Liver (tissue), 9 donors: ENCODE results near the gene POU2F2. TPM values are rescaled to one million over a fixed set of nuclear protein-coding genes. Genes with fewer than 3 reads are reported as not detected.

Experiments used
- DNase-seq: peaks from one replicate; pipeline ENCODE4 v3.0.0-alpha.2; 2017; ENCODE audit warnings: low spot score
- H3K27ac ChIP-seq, 2 donors: one replicate each; pipeline ENCODE4 v1.7.0; 2013; ENCODE audit warnings: inconsistent platforms in 2 of 2, low read length in 2 of 2, control low read depth in 1 of 2, low read depth in 1 of 2, mild to moderate bottlenecking in 1 of 2
- H3K27me3 ChIP-seq, 4 donors: one replicate each; pipeline versions ENCODE4 v1.6.1 to v1.7.0; 2013; ENCODE audit warnings: low read length in 3 of 4, inconsistent platforms in 1 of 4, mild to moderate bottlenecking in 1 of 4, moderate library complexity in 1 of 4; ENCODE audit not compliant: control insufficient read depth in 4 of 4, insufficient read depth in 4 of 4
- H3K36me3 ChIP-seq, 4 donors: one replicate each; pipeline versions ENCODE4 v1.6.1 to v1.7.0; 2013; ENCODE audit warnings: low read length in 3 of 4, mild to moderate bottlenecking in 3 of 4, low read depth in 1 of 4, moderate library complexity in 1 of 4; ENCODE audit not compliant: control insufficient read depth in 4 of 4, insufficient read depth in 3 of 4
- H3K4me1 ChIP-seq, 4 donors: one replicate each; pipeline versions ENCODE4 v1.6.1 to v1.7.0; 2013; ENCODE audit warnings: low read length in 3 of 4, mild to moderate bottlenecking in 3 of 4, moderate library complexity in 1 of 4; ENCODE audit not compliant: control insufficient read depth in 4 of 4, insufficient read depth in 4 of 4
- H3K4me3 ChIP-seq, 3 donors: one replicate each; pipeline versions ENCODE4 v1.6.1 to v1.7.0; 2013; ENCODE audit warnings: low read length in 3 of 3, control low read depth in 1 of 3, low read depth in 1 of 3, mild to moderate bottlenecking in 1 of 3
- H3K9ac ChIP-seq, 2 donors: one replicate each; pipeline ENCODE4 v1.7.0; 2013; ENCODE audit warnings: low read length in 2 of 2, mild to moderate bottlenecking in 2 of 2, moderate library complexity in 2 of 2, control low read depth in 1 of 2, low read depth in 1 of 2
- H3K9me3 ChIP-seq, 4 donors: one replicate each; pipeline versions ENCODE4 v1.6.1 to v1.7.0; 2013; ENCODE audit warnings: low read length in 3 of 4; ENCODE audit not compliant: control insufficient read depth in 4 of 4
- EGR1 ChIP-seq, 2 donors: IDR thresholded peaks; 2 replicates each; pipeline ENCODE4 v1.6.1; 2016 to 2018; ENCODE audit warnings: antibody characterized with exemption in 2 of 2, low read depth in 2 of 2
- FOXA1 ChIP-seq: IDR thresholded peaks from 2 replicates; pipeline ENCODE4 v1.6.1; 2016; ENCODE audit warnings: antibody characterized with exemption
- FOXA2 ChIP-seq: IDR thresholded peaks from 2 replicates; pipeline ENCODE4 v1.6.1; 2016; ENCODE audit warnings: antibody characterized with exemption
- GABPA ChIP-seq, 2 donors: IDR thresholded peaks in 1 of 2; conservative IDR thresholded peaks in 1 of 2; 2 replicates each; pipeline ENCODE4 v1.6.1; 2016; ENCODE audit warnings: antibody characterized with exemption in 2 of 2, mild to moderate bottlenecking in 1 of 2, moderate library complexity in 1 of 2
- HNF4A ChIP-seq, 2 donors: conservative IDR thresholded peaks; 2 replicates each; pipeline ENCODE4 v1.6.1; 2016; ENCODE audit warnings: antibody characterized with exemption in 2 of 2, mild to moderate bottlenecking in 2 of 2
- HNF4G ChIP-seq: IDR thresholded peaks from 2 replicates; pipeline ENCODE4 v1.6.1; 2016; ENCODE audit warnings: antibody characterized with exemption
- JUND ChIP-seq, 2 donors: IDR thresholded peaks; 2 replicates each; pipeline ENCODE4 v1.6.1; 2016; ENCODE audit warnings: antibody characterized with exemption in 2 of 2
- NR2F2 ChIP-seq: IDR thresholded peaks from 2 replicates; pipeline ENCODE4 v1.6.1; 2016; ENCODE audit warnings: antibody characterized with exemption
- RAD21 ChIP-seq, 2 donors: IDR thresholded peaks; 2 replicates each; pipeline ENCODE4 v1.6.1; 2016; ENCODE audit warnings: antibody characterized with exemption in 2 of 2, mild to moderate bottlenecking in 2 of 2
- RXRA ChIP-seq, 2 donors: IDR thresholded peaks; 2 replicates each; pipeline ENCODE4 v1.6.1; 2017 to 2018; ENCODE audit warnings: antibody characterized with exemption in 2 of 2, mild to moderate bottlenecking in 1 of 2
- SP1 ChIP-seq: IDR thresholded peaks from 2 replicates; pipeline ENCODE4 v1.6.1; 2018; ENCODE audit warnings: antibody characterized with exemption, mild to moderate bottlenecking
- TAF1 ChIP-seq: conservative IDR thresholded peaks from 2 replicates; pipeline ENCODE4 v1.6.1; 2016; ENCODE audit warnings: antibody characterized with exemption, mild to moderate bottlenecking
- YY1 ChIP-seq: IDR thresholded peaks from 2 replicates; pipeline ENCODE4 v1.6.1; 2016; ENCODE audit warnings: antibody characterized with exemption, mild to moderate bottlenecking
- WGBS: extraction: QIAGEN DNeasy Blood & Tissue Kit; methylation state at CpG from one replicate; pipeline ENCODE4 v1.1.7; 2013; 5-methylcytosine and 5-hydroxymethylcytosine counted together
- polyA plus RNA-seq, 2 donors: library from polyadenylated mRNA; stranded (reverse) in 1 of 2; unstranded in 1 of 2; fragments of 200-250 nt in 1 of 2; fragments of >200 nt in 1 of 2; fragmentation: Nextera tagmentation in 1 of 2; extraction: Ambion mirVana in 1 of 2; gene quantifications; one replicate each; pipeline versions ENCODE4 v1.2.1 to v1.2.3, GENCODE V29; 2013 to 2015
- total RNA-seq, 2 donors: library from RNA; depleted of rRNA; stranded (reverse); fragments of >200 nt; gene quantifications; one replicate each; pipeline ENCODE4 v1.2.3, GENCODE V29; 2014
- TF ChIP-seq, protein P1 (sequence below): IDR thresholded peaks from 2 replicates; pipeline ENCODE4 v1.6.1; 2016; ENCODE audit warnings: antibody characterized with exemption
- TF ChIP-seq, protein P2 (sequence below): IDR thresholded peaks from 2 replicates; pipeline ENCODE4 v1.6.1; 2016; ENCODE audit warnings: antibody characterized with exemption
- TF ChIP-seq, protein P3 (sequence below): IDR thresholded peaks from 2 replicates; pipeline ENCODE4 v1.6.1; 2016; ENCODE audit warnings: antibody characterized with exemption
- TF ChIP-seq, protein P4 (sequence below): IDR thresholded peaks from 2 replicates; pipeline ENCODE4 v1.6.1; 2016; ENCODE audit warnings: antibody characterized with exemption, mild to moderate bottlenecking
- TF ChIP-seq, protein P5 (sequence below): fragments of 150-350 bp; IDR thresholded peaks from 2 replicates; pipeline ENCODE4 v1.5.1; 2017; ENCODE audit warnings: improper control_type of control experiment, low read depth, low read length; ENCODE audit not compliant: missing input control
- donor health status: healthy.
- donor health status: healthy.
- donor health status: healthy.
- donor health status: healthy.
- donor health status: healthy.

Gene POU2F2
- total and polyA plus RNA-seq, 4 donors: 0.75 to 1.2 (median 0.97) TPM

DNA sequence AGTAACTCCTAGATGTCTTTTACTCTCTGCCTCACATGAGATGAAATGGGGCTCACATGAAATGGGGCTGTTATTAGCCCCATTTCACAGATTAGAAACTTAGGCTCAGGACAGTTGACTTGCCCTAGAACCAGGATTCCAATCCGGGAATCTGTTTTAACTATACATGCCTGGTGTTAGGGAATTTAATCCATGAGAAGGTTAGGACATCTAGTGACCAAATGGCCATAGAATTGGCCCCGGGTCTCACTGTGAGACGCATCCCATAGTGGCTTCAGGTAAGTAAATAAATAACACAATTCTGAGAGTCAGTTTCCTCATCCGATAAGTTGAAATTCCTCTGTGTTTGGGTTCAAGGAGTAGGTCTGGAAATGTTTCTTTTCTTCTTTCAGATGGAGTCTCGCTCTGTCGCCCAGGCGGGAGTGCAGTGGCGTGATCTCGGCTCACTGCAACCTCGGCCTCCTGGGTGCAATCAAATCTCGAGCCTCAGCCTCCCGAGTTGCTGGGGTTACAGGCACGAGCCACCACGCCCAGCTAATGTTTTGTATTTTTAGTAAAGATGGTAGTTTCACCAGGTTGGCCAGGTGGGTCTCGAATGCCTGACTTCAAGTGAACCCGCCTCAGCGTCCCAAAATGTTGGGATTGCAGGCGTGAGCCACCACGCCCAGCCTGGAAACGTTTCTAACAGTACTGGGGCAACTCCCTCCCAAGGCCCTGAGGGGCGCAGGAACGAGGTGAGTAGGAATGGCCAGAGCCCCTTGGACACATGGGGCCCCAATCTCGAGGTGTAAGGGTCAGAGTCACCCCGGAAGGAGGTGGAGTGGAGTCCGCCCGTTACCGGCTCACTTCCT is 57.5 kb downstream of the POU2F2 start:
- 72% methylated on average over 27 of the region's 27 CpGs for whole genome bisulfite sequencing
- DNase-seq: peak; percentile 58
- peak overlapping the region; percentile 93 to 98 for H3K9ac ChIP-seq
- peak overlapping the region; percentile 54 to 94 (median 77) for H3K4me3 ChIP-seq
- no peaks in the 10 kb centered on the region for H3K9me3 ChIP-seq
- H3K36me3 ChIP-seq: peaks cover 5 to 14% (median 11%) of the 10 kb centered on the region in 4 donors
- H3K27me3 ChIP-seq: no peaks in the 10 kb centered on the region
- H3K27ac ChIP-seq: peak overlapping the region; percentile 97 to 98
- TF ChIP-seq YY1 (no peak), FOXA1 (no peak), EGR1 (IDR thresholded peaks at IDR 0.05; ENCODE audit: low read depth in 2 of 2) (no peak), GABPA (IDR thresholded peaks at IDR 0.05 in 1 of 2, conservative IDR thresholded peaks at IDR 0.05 in 1 of 2) (no peak), RAD21 (IDR thresholded peaks at IDR 0.05) (no peak), TAF1 (no peak), HNF4A (conservative IDR thresholded peaks at IDR 0.05) (no peak), FOXA2 (no peak), JUND (IDR thresholded peaks at IDR 0.05) (no peak), NR2F2 (no peak), SP1 (no peak), RXRA (IDR thresholded peaks at IDR 0.05) (no peak), HNF4G (no peak)
- TF ChIP-seq, protein P1, sequence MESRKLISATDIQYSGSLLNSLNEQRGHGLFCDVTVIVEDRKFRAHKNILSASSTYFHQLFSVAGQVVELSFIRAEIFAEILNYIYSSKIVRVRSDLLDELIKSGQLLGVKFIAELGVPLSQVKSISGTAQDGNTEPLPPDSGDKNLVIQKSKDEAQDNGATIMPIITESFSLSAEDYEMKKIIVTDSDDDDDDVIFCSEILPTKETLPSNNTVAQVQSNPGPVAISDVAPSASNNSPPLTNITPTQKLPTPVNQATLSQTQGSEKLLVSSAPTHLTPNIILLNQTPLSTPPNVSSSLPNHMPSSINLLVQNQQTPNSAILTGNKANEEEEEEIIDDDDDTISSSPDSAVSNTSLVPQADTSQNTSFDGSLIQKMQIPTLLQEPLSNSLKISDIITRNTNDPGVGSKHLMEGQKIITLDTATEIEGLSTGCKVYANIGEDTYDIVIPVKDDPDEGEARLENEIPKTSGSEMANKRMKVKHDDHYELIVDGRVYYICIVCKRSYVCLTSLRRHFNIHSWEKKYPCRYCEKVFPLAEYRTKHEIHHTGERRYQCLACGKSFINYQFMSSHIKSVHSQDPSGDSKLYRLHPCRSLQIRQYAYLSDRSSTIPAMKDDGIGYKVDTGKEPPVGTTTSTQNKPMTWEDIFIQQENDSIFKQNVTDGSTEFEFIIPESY: no peak
- TF ChIP-seq, protein P2, sequence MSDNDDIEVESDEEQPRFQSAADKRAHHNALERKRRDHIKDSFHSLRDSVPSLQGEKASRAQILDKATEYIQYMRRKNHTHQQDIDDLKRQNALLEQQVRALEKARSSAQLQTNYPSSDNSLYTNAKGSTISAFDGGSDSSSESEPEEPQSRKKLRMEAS: no peak
- TF ChIP-seq, protein P3, sequence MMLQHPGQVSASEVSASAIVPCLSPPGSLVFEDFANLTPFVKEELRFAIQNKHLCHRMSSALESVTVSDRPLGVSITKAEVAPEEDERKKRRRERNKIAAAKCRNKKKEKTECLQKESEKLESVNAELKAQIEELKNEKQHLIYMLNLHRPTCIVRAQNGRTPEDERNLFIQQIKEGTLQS: no peak
- TF ChIP-seq, protein P4, sequence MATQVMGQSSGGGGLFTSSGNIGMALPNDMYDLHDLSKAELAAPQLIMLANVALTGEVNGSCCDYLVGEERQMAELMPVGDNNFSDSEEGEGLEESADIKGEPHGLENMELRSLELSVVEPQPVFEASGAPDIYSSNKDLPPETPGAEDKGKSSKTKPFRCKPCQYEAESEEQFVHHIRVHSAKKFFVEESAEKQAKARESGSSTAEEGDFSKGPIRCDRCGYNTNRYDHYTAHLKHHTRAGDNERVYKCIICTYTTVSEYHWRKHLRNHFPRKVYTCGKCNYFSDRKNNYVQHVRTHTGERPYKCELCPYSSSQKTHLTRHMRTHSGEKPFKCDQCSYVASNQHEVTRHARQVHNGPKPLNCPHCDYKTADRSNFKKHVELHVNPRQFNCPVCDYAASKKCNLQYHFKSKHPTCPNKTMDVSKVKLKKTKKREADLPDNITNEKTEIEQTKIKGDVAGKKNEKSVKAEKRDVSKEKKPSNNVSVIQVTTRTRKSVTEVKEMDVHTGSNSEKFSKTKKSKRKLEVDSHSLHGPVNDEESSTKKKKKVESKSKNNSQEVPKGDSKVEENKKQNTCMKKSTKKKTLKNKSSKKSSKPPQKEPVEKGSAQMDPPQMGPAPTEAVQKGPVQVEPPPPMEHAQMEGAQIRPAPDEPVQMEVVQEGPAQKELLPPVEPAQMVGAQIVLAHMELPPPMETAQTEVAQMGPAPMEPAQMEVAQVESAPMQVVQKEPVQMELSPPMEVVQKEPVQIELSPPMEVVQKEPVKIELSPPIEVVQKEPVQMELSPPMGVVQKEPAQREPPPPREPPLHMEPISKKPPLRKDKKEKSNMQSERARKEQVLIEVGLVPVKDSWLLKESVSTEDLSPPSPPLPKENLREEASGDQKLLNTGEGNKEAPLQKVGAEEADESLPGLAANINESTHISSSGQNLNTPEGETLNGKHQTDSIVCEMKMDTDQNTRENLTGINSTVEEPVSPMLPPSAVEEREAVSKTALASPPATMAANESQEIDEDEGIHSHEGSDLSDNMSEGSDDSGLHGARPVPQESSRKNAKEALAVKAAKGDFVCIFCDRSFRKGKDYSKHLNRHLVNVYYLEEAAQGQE: no peak
- TF ChIP-seq, protein P5, sequence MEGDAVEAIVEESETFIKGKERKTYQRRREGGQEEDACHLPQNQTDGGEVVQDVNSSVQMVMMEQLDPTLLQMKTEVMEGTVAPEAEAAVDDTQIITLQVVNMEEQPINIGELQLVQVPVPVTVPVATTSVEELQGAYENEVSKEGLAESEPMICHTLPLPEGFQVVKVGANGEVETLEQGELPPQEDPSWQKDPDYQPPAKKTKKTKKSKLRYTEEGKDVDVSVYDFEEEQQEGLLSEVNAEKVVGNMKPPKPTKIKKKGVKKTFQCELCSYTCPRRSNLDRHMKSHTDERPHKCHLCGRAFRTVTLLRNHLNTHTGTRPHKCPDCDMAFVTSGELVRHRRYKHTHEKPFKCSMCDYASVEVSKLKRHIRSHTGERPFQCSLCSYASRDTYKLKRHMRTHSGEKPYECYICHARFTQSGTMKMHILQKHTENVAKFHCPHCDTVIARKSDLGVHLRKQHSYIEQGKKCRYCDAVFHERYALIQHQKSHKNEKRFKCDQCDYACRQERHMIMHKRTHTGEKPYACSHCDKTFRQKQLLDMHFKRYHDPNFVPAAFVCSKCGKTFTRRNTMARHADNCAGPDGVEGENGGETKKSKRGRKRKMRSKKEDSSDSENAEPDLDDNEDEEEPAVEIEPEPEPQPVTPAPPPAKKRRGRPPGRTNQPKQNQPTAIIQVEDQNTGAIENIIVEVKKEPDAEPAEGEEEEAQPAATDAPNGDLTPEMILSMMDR: no peak
- peaks cover 6 to 21% (median 14%) of the 10 kb centered on the region in 4 donors for H3K4me1 ChIP-seq
